Measurements from ENCODE around the gene IRF2BPL. TPM values are rescaled to one million over a fixed set of nuclear protein-coding genes. Genes with fewer than 3 reads are reported as not detected.

Gene IRF2BPL
- total RNA-seq, 1 experiment from 2014 or later, result 16.4 TPM

GRCh38 chr14:77062261-77062660 is 33.8 kb upstream of the IRF2BPL start:
- Histone ChIP-seq H3K36me3 (no peaks in the 10 kb centered on the region), H3K4me3 (no peak overlapping the region), H3K27ac (no peak overlapping the region), H3K9me3 (replicated peaks) (no peaks in the 10 kb centered on the region), H3K4me1 (replicated peaks) (peaks cover 8% of the 10 kb centered on the region), H3K27me3 (replicated peaks) (no peaks in the 10 kb centered on the region)
- DNase-seq (ENCODE audit: low read depth in 1 of 2, low spot score in 2 of 2), result no peak

GRCh38 chr14:77061630-77062257 is 33.2 kb upstream of the IRF2BPL start:
- Histone ChIP-seq H3K27me3 (replicated peaks) (no peaks in the 10 kb centered on the region), H3K36me3 (no peaks in the 10 kb centered on the region), H3K9me3 (replicated peaks) (no peaks in the 10 kb centered on the region), H3K4me1 (replicated peaks) (peaks cover 8% of the 10 kb centered on the region), H3K27ac (no peak overlapping the region), H3K4me3 (no peak overlapping the region)
- DNase-seq (ENCODE audit: low read depth in 1 of 2, low spot score in 2 of 2), result no peak

- peak; percentile 46 to 69 for DNase-seq (ENCODE audit: low read depth in 1 of 2, low spot score in 2 of 2)
- Histone ChIP-seq H3K4me1 (replicated peaks) (peaks cover 8% of the 10 kb centered on the region), H3K36me3 (no peaks in the 10 kb centered on the region), H3K9me3 (replicated peaks) (no peaks in the 10 kb centered on the region), H3K4me3 (no peak overlapping the region), H3K27me3 (replicated peaks) (no peaks in the 10 kb centered on the region), H3K27ac (no peak overlapping the region)
Measured at GRCh38 chr14:77059276-77059915, 30.9 kb upstream of the IRF2BPL start.

GRCh38 chr14:77058785-77059184 is 30.3 kb upstream of the IRF2BPL start:
- H3K4me3 ChIP-seq, result no peak overlapping the region
- H3K9me3 ChIP-seq (replicated peaks), result no peaks in the 10 kb centered on the region
- H3K36me3 ChIP-seq, result no peaks in the 10 kb centered on the region
- H3K27ac ChIP-seq, result no peak overlapping the region
- H3K4me1 ChIP-seq (replicated peaks), result peaks cover 8% of the 10 kb centered on the region
- DNase-seq (ENCODE audit: low read depth in 1 of 2, low spot score in 2 of 2), result no peak
- H3K27me3 ChIP-seq (replicated peaks), result no peaks in the 10 kb centered on the region

- Histone ChIP-seq H3K27me3 (replicated peaks) (no peaks in the 10 kb centered on the region), H3K36me3 (no peaks in the 10 kb centered on the region), H3K4me1 (replicated peaks) (peaks cover 8% of the 10 kb centered on the region), H3K27ac (no peak overlapping the region), H3K9me3 (replicated peaks) (no peaks in the 10 kb centered on the region), H3K4me3 (no peak overlapping the region)
- DNase-seq (ENCODE audit: low read depth in 1 of 2, low spot score in 2 of 2), result no peak
Measured at GRCh38 chr14:77058117-77058516, 29.6 kb upstream of the IRF2BPL start.

GRCh38 chr14:77055981-77056380 is 27.5 kb upstream of the IRF2BPL start:
- Histone ChIP-seq H3K4me3 (no peak overlapping the region), H3K27me3 (replicated peaks) (no peaks in the 10 kb centered on the region), H3K9me3 (replicated peaks) (no peaks in the 10 kb centered on the region), H3K27ac (no peak overlapping the region), H3K4me1 (replicated peaks) (peaks cover 12% of the 10 kb centered on the region), H3K36me3 (no peaks in the 10 kb centered on the region)
- DNase-seq (ENCODE audit: low read depth in 1 of 2, low spot score in 2 of 2), result no peak

GRCh38 chr14:77055306-77055705 is 26.8 kb upstream of the IRF2BPL start:
- no peak for DNase-seq (ENCODE audit: low read depth in 1 of 2, low spot score in 2 of 2)
- Histone ChIP-seq H3K4me1 (replicated peaks) (peaks cover 12% of the 10 kb centered on the region), H3K36me3 (no peaks in the 10 kb centered on the region), H3K9me3 (replicated peaks) (no peaks in the 10 kb centered on the region), H3K27ac (no peak overlapping the region), H3K4me3 (no peak overlapping the region), H3K27me3 (replicated peaks) (no peaks in the 10 kb centered on the region)

GRCh38 chr14:77053046-77053841 is 24.7 kb upstream of the IRF2BPL start:
- H3K9me3 ChIP-seq (replicated peaks), result no peaks in the 10 kb centered on the region
- peaks cover 4% of the 10 kb centered on the region for H3K4me1 ChIP-seq (replicated peaks)
- no peak overlapping the region for H3K4me3 ChIP-seq
- no peaks in the 10 kb centered on the region for H3K27me3 ChIP-seq (replicated peaks)
- peak; percentile 69 to 78 for DNase-seq (ENCODE audit: low read depth in 1 of 2, low spot score in 2 of 2)
- no peak overlapping the region for H3K27ac ChIP-seq
- H3K36me3 ChIP-seq, result no peaks in the 10 kb centered on the region

- H3K4me3 ChIP-seq, result no peak overlapping the region
- H3K9me3 ChIP-seq (replicated peaks), result no peaks in the 10 kb centered on the region
- H3K4me1 ChIP-seq (replicated peaks), result peaks cover 4% of the 10 kb centered on the region
- no peak overlapping the region for H3K27ac ChIP-seq
- no peaks in the 10 kb centered on the region for H3K36me3 ChIP-seq
- no peaks in the 10 kb centered on the region for H3K27me3 ChIP-seq (replicated peaks)
- DNase-seq (ENCODE audit: low read depth in 1 of 2, low spot score in 2 of 2), result no peak
Measured at GRCh38 chr14:77052281-77053044, 24.0 kb upstream of the IRF2BPL start.

GRCh38 chr14:77051116-77051515 is 22.6 kb upstream of the IRF2BPL start:
- no peak for DNase-seq (ENCODE audit: low read depth in 1 of 2, low spot score in 2 of 2)
- Histone ChIP-seq H3K27me3 (replicated peaks) (no peaks in the 10 kb centered on the region), H3K9me3 (replicated peaks) (no peaks in the 10 kb centered on the region), H3K36me3 (no peaks in the 10 kb centered on the region), H3K27ac (no peak overlapping the region), H3K4me1 (replicated peaks) (peaks cover 4% of the 10 kb centered on the region), H3K4me3 (no peak overlapping the region)

GRCh38 chr14:77046721-77047120 is 18.2 kb upstream of the IRF2BPL start:
- Histone ChIP-seq H3K4me3 (no peak overlapping the region), H3K27ac (no peak overlapping the region), H3K4me1 (replicated peaks) (peaks cover 40% of the 10 kb centered on the region), H3K9me3 (replicated peaks) (no peaks in the 10 kb centered on the region), H3K36me3 (no peaks in the 10 kb centered on the region), H3K27me3 (replicated peaks) (no peaks in the 10 kb centered on the region)
- DNase-seq (ENCODE audit: low read depth in 1 of 2, low spot score in 2 of 2), result no peak

GRCh38 chr14:77045238-77046162 is 17.0 kb upstream of the IRF2BPL start:
- Histone ChIP-seq H3K36me3 (no peaks in the 10 kb centered on the region), H3K4me1 (replicated peaks) (peaks cover 52% of the 10 kb centered on the region), H3K27me3 (replicated peaks) (no peaks in the 10 kb centered on the region), H3K27ac (no peak overlapping the region), H3K9me3 (replicated peaks) (no peaks in the 10 kb centered on the region), H3K4me3 (no peak overlapping the region)
- DNase-seq (ENCODE audit: low read depth in 1 of 2, low spot score in 2 of 2), result no peak

- Histone ChIP-seq H3K9me3 (replicated peaks) (no peaks in the 10 kb centered on the region), H3K4me1 (replicated peaks) (peaks cover 57% of the 10 kb centered on the region), H3K27ac (no peak overlapping the region), H3K27me3 (replicated peaks) (no peaks in the 10 kb centered on the region), H3K4me3 (no peak overlapping the region), H3K36me3 (no peaks in the 10 kb centered on the region)
- DNase-seq (ENCODE audit: low read depth in 1 of 2, low spot score in 2 of 2), result no peak
Measured at GRCh38 chr14:77044783-77045237, 16.3 kb upstream of the IRF2BPL start.

All from SJSA1 (cell line).